NCI-H524 (cell line): ENCODE results near the gene CRYBB2.
"Not testable (repeated sequence)": the region's sequence is repeated elsewhere in the genome, so short reads cannot be mapped to it uniquely, and the experiment has no call there.

Experiments
- DNase-seq, 2 experiments: peaks; one replicate each; lab custom pipeline; 2025; lab: John Stamatoyannopoulos, UW

The CRYBB2 gene

DNA sequence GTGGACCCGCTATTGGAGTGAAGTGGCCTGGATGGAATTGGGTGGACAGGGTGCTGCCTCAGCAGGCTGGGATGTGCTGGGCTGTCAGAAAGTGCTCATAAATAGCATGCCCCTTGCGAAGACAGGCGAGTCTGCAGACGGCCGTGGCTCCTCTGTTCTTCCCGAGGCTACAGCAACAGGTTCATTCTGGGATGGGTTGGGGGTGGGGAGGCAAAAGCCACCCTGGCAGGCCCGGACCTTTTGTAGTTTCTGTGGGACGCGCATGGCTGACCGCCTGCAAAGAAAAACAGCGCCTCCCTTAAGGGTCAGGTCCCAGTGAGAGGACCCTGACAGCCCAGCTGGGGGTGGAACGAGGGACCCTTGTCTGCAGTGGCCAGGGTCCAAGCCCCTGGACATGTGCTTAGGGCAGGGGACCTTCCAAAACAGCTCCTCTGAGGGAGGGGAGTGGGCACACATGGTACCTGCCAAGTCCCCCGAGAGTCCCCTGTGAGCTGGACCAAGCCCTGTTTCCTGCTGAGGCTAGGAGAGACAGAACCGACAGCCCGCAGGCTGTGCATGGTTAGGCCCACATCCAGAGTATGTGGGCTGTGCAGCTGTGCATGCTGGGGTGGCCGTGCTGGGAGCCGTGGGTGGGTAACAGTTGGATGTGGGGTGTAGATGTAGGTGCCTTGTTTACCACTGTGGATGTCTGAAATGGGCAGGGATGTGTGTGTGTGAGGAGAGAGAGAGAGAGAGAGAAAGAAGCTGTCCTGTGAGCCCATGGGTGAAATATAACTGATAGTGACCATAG lies 19.5 kb upstream of the CRYBB2 start, which contains the start of gene CRYBB3:
CRYBB3 (plus strand) TSS at position 128 of the 790 bp plus-strand sequence. CDS start 1,539 bp downstream, outside the sequence.
- DNase-seq = no peak

DNA sequence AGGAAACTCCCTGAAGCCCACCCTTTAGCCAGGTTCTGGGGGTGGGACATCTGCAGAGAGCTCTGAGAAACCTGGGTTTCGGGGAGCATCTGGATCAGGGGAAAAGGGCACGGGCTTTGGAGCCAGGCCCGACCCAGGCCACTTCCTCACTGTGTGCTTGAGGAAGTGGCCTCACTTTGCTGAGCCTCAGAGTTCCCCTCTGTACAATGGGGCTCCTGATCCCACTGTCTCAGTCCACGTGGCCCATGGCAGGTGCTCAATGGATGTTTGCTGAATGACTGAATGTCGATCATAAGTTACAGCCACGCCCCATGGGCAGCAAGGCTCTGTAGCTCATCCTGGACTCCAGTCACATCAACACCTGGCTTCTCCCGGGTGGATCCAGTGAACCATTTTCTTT lies 18.5 kb upstream of the CRYBB2 start:
- DNase-seq = no peak

DNA sequence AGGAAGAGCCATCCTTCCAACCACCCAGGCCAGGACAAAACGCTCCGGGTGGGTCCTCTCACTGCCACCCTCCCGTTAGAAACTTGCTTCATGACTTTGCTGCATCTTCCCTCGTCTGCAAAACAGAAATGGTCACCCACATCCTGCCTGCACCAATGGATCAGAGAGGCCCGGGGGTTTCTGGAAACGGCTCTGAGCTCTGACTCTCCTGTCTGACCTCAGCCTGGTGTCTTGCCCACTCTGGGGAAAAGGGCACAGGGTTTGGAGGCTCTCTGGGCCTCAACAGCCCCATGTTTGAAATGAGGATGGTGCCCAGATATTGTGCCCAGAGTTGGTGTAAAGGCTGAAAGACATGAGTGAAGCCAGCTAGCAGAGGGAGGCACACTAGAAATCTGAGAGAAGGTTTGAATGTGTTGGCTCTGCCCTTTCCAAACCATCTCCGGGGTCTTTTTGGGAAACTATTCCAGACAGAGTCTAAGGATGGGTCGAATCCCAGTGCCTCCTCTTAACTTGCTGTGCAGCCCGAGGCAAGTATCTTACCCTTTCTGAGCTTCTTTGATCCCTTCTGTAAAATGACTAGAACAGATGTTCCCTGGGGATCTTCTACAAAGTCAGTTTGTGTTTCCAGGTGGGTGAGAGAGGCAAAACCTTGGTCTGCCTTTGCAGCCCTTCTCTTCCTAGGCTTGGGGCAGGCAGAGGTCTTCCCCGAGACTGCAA lies 17.7 kb upstream of the CRYBB2 start:
- DNase-seq = no peak

DNA sequence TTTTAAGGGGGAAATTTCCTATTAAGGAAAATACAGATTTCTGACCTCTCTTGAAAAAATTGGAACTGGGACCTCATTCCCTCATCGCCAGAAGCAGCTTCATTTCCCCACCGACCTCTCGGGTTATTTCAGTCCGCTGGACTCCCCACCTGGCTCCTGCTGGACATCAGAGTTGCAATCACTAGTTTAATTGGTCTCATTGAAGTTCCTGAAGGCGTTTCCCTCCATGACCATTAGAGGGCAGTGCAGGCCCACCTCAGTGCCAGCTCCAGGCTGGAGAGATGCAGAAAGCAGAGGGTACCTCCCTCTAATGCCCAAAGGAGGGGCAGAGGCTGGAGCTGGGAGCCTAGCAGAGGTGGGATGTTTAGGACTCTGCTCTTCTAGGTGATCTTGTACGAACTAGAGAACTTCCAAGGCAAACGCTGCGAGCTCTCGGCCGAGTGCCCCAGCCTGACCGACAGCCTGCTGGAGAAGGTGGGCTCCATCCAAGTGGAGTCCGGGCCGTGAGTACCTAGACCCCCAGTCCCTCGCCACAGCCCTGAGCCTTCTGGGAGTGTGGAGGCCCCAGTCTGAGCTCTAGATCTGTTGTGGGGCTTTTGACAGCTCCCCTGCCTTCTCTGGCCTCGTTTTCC lies 17.0 kb upstream of the CRYBB2 start:
- peak; percentile 38 to 71 for DNase-seq

DNA sequence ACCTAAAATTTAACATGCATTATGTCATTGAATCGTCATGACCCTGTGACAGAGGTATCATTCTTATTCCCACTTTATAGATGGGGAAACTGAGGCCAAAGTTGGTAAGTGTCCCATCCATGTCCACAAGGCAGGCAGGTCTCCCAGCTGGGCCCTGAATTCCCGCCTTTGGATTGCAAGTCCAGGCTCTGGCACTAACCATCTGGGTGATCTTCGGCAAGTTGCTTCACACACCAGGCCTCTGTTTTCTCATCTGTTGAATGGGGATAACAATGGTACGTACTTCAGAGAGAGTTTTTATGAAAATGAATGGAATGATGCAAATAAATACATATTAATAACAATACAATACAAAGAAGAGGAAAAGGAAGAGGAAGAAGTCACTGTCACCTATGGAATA lies 16.4 kb upstream of the CRYBB2 start:
- no peak for DNase-seq

DNA sequence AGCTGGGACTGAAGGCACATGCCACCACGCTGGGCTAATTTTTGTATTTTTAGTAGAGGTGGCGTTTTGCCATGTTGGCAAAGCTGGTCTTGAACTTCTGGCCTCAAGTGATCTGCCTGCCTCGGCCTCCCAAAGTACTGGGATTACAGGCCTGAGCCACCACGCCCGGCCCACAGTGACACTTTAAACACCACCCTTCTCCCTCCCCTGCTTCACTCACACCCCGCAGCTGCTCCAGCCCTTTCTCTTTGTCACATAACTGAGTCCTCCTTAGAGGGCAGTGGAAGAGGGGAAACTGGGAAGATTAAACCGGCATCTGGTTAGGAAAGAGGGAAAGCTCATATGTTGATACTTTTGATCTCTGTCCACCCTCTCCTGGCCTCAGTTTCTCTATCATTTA lies 14.9 kb upstream of the CRYBB2 start:
- not testable (repeated sequence) for DNase-seq

DNA sequence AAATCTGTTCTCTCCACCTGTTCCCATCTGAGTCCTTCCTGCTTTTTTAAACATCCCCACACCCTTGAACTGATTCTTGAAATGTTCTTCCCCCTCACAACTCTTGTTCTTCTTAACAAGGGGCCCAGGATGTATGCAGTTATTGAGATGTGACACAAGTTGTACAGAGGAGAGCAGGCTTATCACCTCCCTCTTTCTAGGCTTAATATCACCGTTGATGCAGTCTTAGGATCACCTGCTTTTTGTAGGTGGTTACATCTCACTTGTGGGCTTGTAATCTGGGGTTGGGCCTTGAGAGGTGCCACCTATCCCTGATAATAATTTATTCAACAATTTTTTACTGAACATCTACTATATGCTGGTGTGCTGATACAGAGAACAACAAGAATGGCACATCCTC lies 13.6 kb upstream of the CRYBB2 start:
- DNase-seq = no peak

DNA sequence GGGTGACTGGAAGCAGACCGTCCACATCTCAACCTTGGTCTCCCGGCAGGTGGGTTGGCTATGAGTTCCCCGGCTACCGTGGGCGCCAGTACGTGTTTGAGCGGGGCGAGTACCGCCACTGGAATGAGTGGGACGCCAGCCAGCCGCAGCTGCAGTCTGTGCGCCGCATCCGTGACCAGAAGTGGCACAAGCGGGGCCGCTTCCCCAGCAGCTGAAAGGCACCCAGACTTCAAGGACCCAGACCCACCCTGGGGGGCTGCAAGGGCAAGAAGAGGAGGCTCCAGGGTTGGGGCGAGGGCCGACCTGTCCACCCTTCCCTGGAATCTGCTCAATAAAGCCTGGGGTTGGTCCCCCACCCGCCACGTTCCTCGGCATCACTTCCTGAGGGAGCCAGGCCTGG lies 12.4 kb upstream of the CRYBB2 start:
- DNase-seq = no peak

DNA sequence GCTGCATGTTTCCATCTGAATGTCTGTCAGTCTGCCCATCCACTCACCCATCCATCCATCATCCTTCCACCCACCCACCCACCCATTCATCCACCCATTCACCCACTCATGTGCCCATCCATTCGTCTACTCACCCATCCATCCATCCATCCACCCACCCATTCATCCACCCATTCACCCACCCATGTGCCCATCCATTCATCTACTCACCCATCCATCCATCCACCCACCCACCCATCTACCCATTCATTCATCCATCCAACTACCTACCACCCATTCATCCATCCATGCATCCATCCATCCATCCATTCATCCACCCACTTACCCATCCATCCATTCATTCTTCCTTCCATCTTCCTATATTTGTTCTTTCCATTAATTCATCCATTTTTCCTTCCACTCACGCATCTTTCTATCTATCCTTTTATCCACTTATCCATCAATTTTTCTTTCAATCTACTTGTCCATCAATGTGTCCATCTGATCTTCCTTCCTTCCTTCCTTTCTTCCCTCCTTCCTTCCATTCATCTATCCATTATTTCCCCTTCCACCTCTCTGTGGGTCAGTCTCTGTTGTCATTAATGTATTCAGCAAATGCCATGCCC lies 11.8 kb upstream of the CRYBB2 start:
- no peak for DNase-seq

DNA sequence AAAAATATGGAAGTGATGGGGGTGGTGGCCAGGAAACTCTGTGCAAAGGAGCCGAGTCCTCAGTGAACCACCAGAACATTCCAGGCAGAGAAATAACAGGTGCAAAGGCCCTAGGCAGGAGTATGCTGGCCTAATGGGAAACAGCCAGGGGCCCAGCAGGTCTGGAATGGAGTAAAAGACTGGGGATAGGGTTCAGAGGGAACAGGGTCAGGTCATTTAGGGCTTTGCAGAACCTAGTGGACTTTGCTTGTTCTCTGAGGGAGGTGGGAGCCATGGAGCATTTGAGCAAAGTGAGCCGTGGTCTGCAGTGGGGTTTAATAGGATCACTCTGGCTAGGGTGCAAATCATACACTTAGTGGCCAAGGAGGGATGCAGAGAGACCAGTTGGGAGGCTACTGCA lies 11.1 kb upstream of the CRYBB2 start:
- no peak for DNase-seq

DNA sequence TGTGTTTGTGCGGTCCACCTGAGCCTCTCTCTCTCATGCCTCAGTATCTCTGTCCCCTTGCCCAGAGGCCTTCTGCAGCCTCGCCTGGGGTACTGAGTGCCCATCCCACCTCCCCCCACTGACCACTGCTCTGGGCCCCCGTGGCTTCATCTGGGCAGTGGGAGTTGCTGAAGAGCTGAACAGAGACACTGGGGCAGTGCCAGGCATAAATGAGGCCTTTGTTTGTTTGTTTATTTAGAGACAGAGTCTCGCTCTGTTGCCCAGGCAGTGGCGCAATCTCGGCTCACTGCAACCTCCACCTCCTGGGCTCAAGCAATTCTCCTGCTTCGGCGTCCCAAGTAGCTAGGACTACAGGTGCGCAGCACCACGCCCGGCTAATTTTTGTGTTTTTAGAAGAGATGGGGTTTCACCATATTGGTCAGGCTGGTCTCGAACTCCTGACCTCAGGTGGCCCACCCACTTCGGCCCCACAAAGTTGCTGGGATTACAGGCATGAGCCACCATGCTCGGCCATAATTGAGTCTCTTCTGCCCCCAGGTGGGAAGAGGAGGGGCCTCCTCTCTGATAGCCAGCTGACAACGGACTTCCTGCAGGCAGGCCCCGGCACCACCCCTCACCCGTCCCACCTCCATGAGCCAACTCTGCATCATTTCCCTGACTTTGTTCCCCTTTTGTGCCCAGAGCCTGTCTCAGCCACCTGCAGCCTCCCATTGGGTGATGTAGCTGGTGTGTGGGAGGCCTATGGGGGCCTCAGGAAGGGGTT lies 10.5 kb upstream of the CRYBB2 start:
- no peak for DNase-seq

DNA sequence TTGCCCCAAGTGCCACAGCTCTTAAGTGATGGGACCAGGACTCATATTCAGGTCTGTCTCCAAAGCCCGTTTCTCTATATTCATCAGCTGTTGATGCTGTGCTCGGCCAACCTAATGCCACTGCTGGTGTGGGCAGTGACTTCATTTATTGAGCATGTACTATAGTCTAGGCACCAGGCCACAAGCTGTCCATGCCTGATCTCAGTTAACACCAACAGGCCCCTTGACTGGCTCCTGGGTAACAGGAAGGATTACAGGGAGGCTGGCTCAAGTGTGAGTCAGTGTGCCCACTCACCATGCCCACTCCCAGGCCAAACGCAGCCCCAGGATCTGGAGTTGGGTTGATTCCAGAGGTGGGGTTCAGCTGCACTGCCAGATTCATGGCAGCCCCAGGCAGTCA lies 8.6 kb upstream of the CRYBB2 start:
- DNase-seq = no peak

DNA sequence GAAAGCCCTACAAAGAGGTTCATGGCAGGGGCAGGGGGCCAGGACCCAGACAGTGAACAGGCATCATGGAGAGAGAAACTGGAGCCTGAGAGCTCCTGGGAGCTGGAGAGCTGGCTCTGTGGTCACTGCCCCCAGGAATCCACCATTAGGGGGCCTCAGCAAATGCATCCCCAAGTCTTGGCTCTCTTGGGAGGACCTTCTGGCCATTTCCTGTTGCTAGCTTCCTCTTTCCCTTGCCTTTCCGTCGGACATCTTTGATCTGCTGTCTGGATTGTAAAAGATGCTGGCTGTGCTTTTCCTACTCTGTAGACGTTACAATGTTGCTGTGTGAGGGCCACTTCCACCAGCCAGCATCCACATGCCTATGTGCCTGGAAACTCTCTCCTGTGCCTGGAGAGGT lies 7.1 kb upstream of the CRYBB2 start:
- DNase-seq = peak in 1 of 2 experiments; percentile 12

DNA sequence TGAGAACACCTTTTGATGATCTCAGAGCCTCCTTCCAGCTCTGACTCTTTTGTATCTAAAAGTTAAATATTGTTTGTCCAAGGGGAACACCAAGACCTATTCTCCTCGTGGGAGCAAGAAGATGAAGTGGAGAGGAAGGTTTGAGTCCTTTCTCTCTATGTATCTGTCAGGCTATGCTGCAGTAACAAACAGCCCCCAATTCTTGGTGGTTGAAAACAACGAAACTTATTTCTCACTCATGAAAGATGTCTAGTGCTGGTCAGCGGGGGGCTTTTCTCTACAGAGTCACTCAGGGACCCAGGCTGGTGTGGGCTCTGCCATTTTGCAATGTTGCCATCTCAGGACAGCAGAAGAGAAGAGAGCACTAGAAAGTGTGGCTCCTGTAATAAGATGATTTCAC lies 6.2 kb upstream of the CRYBB2 start:
- DNase-seq = no peak

DNA sequence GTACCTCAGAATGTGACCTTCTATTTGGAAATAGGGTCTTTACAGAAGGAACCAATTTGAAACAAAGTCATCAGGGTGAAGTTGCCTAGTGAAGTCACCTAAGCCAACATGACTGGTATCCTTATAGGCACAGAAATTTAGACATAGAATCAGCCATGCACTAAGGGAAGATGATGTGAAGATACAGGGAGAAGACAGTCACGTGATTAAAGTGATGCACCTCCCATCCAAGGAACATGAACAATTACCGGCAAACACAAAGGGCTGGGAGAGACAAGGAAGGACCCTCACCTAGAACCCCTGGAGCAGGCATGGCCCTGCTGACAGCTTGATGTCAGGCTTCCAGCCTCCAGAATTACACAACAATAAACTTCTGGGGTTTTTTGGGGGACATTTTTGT lies 3.2 kb upstream of the CRYBB2 start:
- no peak for DNase-seq

DNA sequence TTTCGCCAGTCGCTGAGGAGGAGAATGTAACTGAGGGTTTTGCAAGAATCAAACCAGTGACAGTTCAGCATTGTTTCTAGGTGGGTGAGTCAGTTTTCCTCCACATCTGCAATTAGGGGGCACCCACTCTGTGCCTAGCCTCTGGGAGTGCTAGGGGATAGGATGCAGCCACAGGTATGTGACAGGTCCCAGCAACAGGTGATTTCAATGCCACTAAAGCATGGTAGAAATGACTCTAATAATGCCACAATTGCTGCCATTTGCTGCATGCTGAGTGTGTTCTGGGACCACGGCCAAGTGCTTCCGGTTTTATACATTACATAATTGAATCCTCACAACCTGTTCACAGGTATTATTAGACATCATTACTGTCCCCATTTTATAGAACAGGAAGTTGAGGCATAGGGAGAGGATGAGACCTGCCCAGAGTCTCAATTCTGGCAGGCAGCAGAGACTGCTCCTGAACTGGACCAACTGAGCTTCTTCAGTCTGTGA lies 556 bp downstream of the CRYBB2 start:
- no peak for DNase-seq

DNA sequence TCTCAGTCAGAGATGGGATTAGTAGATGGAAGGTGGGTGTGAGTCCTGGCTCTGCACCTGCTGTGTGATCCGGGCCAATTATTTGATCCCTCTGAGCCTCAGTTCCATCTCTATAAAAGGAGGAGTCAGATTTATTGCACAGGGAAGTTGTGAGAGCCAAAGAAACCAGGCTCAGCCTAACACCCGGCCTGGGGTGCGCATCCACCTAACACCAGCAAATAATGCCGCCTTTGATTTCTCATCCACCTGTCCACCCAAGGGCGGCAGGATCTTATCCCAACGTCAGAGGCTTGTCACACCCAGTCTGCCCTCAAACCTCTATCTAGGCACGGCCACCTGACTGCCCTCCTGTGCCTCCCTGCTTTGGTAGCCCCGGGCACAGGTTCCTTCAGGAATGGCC lies 2.4 kb downstream of the CRYBB2 start:
- no peak for DNase-seq

DNA sequence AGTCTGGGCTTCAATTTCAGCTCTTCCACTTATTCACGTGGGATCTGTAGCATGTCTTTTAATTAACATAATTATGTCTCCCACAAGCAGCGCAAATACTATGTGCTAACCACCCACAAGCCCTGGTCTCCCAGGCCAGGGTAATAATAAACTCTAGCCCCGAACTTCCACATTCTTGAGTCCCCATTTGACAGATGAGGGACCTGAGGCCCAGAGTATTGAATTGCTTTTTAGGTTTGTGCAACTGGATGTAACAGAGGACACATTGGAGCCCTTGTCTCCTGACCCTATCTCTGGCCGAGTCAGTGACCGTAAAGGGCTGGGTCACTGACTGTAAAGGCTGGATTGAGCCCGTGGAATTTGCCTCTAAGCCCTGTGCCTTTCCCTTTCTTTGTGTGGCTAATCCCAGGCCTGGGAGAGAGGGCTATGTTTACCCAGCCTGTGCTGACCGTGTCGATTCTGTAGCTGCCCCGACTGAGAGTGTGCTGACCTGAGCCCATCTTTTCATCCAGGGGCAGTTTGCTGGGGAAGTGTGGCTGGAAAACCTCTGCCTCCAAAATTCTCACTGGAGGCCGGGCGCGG lies 3.9 kb downstream of the CRYBB2 start:
- DNase-seq = no peak

DNA sequence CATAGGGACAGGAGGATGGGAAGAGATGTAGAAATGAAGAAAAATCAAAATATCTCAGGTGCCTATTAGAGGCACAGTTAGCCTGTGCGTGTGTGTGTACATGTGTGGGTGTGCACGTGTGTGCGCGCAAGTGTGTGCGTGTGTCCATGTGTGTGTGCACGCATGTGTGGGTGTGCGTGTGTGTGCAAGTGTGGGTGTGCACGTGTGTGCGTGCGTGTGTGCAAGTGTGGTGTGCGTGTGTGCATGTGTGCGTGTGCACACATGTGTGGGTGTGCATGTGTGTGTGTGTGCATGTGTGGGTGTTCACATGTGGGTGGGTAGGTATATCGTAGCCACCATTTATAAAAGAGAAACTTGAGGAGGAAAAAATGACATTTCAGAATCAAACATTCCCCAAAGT lies 9.4 kb downstream of the CRYBB2 start:
- no peak for DNase-seq

DNA sequence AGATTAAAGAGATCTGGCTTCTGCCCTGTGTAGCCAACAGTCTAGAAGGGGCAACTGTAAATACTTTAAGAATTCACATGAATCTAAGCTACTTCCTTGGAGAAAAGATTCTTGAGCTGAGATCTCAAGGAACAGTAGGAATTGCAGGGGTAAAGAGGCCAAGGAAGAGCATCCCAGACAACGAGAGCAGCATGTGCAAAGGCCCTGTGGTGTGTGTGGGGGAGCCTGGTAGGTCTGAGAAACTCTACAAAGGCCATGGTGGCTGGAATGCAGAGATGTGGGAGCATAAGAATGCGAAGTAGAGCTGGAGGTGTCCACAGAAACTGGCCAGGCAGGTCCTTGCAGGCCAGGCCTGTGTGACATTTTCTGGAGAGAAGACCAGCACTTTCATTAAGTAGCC lies 11.3 kb downstream of the CRYBB2 start:
- DNase-seq = not testable (repeated sequence)

DNA sequence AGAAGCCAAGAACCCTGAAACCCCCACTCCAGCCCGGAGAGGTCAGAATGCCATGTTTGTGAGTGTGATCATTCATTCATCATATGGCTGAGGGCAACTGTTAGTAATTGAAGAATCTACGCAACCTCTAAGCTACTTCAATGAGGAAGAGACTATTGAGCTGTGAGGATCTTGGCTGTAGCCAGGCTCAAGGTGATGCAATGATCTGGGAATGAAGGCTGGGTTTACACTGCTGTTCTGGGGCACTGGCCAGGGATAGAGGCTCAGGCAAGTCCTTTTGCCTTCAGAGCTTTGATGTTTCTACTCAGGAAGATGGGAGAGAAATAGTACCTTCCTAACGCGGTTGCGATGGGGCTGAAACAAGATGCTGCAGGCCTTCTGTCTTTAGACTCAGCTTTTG lies 12.9 kb downstream of the CRYBB2 start:
- DNase-seq = no peak
